Measurements from ENCODE around the gene WNT7A. TPM values are rescaled to one million over a fixed set of nuclear protein-coding genes. Genes with fewer than 3 reads are reported as not detected.

The WNT7A gene
- total RNA-seq, 1 experiment from 2014 or later: 0.34 TPM

DNA sequence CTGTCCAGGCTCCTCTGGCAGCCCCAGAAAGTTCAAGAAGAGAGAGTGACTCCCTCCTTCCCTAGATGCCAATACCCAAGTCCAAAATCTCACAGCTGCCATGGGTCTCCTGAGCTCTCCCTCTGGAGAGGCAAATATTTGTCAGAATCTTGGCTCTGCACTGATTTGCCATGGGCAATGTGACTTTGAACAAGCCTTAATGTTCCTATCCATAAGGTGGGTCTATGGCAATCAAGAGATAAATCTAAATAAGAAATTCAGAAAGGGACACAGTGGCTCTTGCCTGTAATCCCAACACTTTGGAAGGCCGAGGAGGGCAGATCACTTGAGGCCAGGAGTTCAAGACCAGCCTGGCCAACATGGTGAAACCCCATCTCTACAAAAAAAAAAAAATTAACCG lies 12.4 kb upstream of the WNT7A start:
- POLR2A ChIA-PET: no interaction called here

More for the DNA sequence above, 12.4 kb upstream of the WNT7A start:
- BruUV-seq (replicated peaks): no TSS peak
- Histone ChIP-seq H3K9ac (ENCODE audit: low read length) (no peak overlapping the region), H3K9me2 (ENCODE audit: insufficient read depth) (no peaks in the 10 kb centered on the region), H3K79me2 (ENCODE audit: insufficient read depth, low read length) (no peaks in the 10 kb centered on the region), H3K9me3 (ENCODE audit: control insufficient read depth in 1 of 2, insufficient read depth in 1 of 2, low read depth in 1 of 2, low read length in 2 of 2) (no peaks in the 10 kb centered on the region), H3K4me2 (ENCODE audit: low read length) (no peak overlapping the region), H3K4me1 (ENCODE audit: control insufficient read depth in 1 of 2, insufficient read depth in 2 of 2, low read length in 2 of 2) (peaks cover 8 to 25% of the 10 kb centered on the region in 2 experiments; a peak in 3 of 4 replicates), H3K36me3 (ENCODE audit: control insufficient read depth in 1 of 2, insufficient read depth in 2 of 2, low read length in 2 of 2) (no peaks in the 10 kb centered on the region), H3K4me3 (replicated peaks in 1 of 2; ENCODE audit: low read depth in 1 of 2, low read length in 2 of 2) (no peak overlapping the region), H4K20me1 (ENCODE audit: insufficient read depth) (no peaks in the 10 kb centered on the region), H3K27ac (ENCODE audit: low read depth, low read length) (no peak overlapping the region), H2AFZ (ENCODE audit: low read depth, low read length, poor library complexity, severe bottlenecking) (no peak overlapping the region), H3K27me3 (ENCODE audit: insufficient read depth, low read length) (no peaks in the 10 kb centered on the region)
- intact Hi-C loops (cut with micrococcal nuclease): no loop called here
- TF ChIP-seq, protein P1, sequence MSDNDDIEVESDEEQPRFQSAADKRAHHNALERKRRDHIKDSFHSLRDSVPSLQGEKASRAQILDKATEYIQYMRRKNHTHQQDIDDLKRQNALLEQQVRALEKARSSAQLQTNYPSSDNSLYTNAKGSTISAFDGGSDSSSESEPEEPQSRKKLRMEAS (IDR thresholded peaks at IDR 0.05): no peak
- TF ChIP-seq, protein P2, sequence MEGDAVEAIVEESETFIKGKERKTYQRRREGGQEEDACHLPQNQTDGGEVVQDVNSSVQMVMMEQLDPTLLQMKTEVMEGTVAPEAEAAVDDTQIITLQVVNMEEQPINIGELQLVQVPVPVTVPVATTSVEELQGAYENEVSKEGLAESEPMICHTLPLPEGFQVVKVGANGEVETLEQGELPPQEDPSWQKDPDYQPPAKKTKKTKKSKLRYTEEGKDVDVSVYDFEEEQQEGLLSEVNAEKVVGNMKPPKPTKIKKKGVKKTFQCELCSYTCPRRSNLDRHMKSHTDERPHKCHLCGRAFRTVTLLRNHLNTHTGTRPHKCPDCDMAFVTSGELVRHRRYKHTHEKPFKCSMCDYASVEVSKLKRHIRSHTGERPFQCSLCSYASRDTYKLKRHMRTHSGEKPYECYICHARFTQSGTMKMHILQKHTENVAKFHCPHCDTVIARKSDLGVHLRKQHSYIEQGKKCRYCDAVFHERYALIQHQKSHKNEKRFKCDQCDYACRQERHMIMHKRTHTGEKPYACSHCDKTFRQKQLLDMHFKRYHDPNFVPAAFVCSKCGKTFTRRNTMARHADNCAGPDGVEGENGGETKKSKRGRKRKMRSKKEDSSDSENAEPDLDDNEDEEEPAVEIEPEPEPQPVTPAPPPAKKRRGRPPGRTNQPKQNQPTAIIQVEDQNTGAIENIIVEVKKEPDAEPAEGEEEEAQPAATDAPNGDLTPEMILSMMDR (IDR thresholded peaks at IDR 0.05 in 2 of 3, conservative IDR thresholded peaks at IDR 0.05 in 1 of 3; ENCODE audit: borderline replicate concordance in 1 of 3, insufficient read depth in 1 of 3, low read depth in 2 of 3, low read length in 2 of 3): no peak
- TF ChIP-seq ZNF274 (IDR thresholded peaks at IDR 0.05; ENCODE audit: low read depth, low read length) (no peak), YY1 (IDR thresholded peaks at IDR 0.05; ENCODE audit: extremely low read depth, insufficient replicate concordance, low read depth, low read length) (no peak), CEBPB (IDR thresholded peaks at IDR 0.05; ENCODE audit: low read depth) (no peak), POLR2A (IDR thresholded peaks at IDR 0.05; ENCODE audit: borderline replicate concordance, extremely low read depth, insufficient read depth, insufficient read length) (no peak), JUND (IDR thresholded peaks at IDR 0.05) (no peak), SRF (IDR thresholded peaks at IDR 0.05; ENCODE audit: low read depth) (no peak), RAD21 (IDR thresholded peaks at IDR 0.05; ENCODE audit: low read depth) (no peak), FOSL1 (IDR thresholded peaks at IDR 0.05; ENCODE audit: low read depth) (no peak), TCF7L2 (IDR thresholded peaks at IDR 0.05; ENCODE audit: borderline replicate concordance, extremely low read depth, insufficient read depth, insufficient read length) (no peak), EGR1 (IDR thresholded peaks at IDR 0.05; ENCODE audit: low read depth) (no peak), POLR2AphosphoS5 (IDR thresholded peaks at IDR 0.05; ENCODE audit: low read depth, low read length) (no peak), EZH2phosphoT487 (IDR thresholded peaks at IDR 0.05; ENCODE audit: borderline replicate concordance) (no peak), EZH2 (IDR thresholded peaks at IDR 0.05) (no peak), CBX3 (IDR thresholded peaks at IDR 0.05; ENCODE audit: low read depth) (no peak), SP1 (IDR thresholded peaks at IDR 0.05; ENCODE audit: low read depth) (no peak)
- TF ChIP-seq, protein P3, sequence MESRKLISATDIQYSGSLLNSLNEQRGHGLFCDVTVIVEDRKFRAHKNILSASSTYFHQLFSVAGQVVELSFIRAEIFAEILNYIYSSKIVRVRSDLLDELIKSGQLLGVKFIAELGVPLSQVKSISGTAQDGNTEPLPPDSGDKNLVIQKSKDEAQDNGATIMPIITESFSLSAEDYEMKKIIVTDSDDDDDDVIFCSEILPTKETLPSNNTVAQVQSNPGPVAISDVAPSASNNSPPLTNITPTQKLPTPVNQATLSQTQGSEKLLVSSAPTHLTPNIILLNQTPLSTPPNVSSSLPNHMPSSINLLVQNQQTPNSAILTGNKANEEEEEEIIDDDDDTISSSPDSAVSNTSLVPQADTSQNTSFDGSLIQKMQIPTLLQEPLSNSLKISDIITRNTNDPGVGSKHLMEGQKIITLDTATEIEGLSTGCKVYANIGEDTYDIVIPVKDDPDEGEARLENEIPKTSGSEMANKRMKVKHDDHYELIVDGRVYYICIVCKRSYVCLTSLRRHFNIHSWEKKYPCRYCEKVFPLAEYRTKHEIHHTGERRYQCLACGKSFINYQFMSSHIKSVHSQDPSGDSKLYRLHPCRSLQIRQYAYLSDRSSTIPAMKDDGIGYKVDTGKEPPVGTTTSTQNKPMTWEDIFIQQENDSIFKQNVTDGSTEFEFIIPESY (IDR thresholded peaks at IDR 0.05; ENCODE audit: extremely low read depth, insufficient replicate concordance, low read length): no peak
- TF ChIP-seq, protein P4, sequence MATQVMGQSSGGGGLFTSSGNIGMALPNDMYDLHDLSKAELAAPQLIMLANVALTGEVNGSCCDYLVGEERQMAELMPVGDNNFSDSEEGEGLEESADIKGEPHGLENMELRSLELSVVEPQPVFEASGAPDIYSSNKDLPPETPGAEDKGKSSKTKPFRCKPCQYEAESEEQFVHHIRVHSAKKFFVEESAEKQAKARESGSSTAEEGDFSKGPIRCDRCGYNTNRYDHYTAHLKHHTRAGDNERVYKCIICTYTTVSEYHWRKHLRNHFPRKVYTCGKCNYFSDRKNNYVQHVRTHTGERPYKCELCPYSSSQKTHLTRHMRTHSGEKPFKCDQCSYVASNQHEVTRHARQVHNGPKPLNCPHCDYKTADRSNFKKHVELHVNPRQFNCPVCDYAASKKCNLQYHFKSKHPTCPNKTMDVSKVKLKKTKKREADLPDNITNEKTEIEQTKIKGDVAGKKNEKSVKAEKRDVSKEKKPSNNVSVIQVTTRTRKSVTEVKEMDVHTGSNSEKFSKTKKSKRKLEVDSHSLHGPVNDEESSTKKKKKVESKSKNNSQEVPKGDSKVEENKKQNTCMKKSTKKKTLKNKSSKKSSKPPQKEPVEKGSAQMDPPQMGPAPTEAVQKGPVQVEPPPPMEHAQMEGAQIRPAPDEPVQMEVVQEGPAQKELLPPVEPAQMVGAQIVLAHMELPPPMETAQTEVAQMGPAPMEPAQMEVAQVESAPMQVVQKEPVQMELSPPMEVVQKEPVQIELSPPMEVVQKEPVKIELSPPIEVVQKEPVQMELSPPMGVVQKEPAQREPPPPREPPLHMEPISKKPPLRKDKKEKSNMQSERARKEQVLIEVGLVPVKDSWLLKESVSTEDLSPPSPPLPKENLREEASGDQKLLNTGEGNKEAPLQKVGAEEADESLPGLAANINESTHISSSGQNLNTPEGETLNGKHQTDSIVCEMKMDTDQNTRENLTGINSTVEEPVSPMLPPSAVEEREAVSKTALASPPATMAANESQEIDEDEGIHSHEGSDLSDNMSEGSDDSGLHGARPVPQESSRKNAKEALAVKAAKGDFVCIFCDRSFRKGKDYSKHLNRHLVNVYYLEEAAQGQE (IDR thresholded peaks at IDR 0.05; ENCODE audit: low read depth): no peak
- TF ChIP-seq, protein P5, sequence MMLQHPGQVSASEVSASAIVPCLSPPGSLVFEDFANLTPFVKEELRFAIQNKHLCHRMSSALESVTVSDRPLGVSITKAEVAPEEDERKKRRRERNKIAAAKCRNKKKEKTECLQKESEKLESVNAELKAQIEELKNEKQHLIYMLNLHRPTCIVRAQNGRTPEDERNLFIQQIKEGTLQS (IDR thresholded peaks at IDR 0.05): no peak
- RAD21 ChIA-PET (ENCODE audit: low non-redundant PET in 1 of 2, low total read pairs in 2 of 2, uncharacterized antibody in 2 of 2, unreplicated experiment in 2 of 2): no interaction called here
- CTCF ChIA-PET: interaction anchor here (15.0 kb wide), 1 partner anchor 236 kb away, joined by 297 read pairs; no protein-coding TSS in a partner anchor
- DNase-seq (ENCODE audit: low read depth, low spot score): no peak
- no peak for ATAC-seq
